Measurements from ENCODE around the gene MEGF11. TPM values are rescaled to one million over a fixed set of nuclear protein-coding genes. Genes with fewer than 3 reads are reported as not detected.
A peak's percentile ranks its signal among the peaks of the same experiment; 100 is the strongest.

MEGF11 gene
- total RNA-seq, 1 experiment from 2014 or later, result not detected

DNA sequence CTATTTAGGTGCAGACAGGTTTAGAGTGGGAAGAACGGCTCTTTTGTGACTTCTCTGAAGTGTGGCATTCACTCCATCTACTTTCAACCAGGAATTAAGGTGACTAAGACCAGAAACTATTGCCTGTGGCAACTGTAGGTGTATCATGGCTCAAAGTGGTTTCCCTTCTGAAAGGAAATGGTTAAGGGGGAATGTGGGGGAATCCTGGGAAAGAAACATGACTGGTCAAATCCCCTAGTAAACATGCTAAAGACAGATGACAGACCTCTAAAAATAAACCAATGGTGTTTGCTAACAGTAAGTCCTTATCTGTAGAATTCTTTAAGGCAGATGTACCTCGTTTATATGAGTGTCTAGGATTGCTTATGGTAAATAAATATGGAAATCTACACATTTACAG, 56.9 kb downstream of the MEGF11 start:
- no peak overlapping the region for H3K4me2 ChIP-seq (ENCODE audit: low read length)
- TF ChIP-seq, protein P1, sequence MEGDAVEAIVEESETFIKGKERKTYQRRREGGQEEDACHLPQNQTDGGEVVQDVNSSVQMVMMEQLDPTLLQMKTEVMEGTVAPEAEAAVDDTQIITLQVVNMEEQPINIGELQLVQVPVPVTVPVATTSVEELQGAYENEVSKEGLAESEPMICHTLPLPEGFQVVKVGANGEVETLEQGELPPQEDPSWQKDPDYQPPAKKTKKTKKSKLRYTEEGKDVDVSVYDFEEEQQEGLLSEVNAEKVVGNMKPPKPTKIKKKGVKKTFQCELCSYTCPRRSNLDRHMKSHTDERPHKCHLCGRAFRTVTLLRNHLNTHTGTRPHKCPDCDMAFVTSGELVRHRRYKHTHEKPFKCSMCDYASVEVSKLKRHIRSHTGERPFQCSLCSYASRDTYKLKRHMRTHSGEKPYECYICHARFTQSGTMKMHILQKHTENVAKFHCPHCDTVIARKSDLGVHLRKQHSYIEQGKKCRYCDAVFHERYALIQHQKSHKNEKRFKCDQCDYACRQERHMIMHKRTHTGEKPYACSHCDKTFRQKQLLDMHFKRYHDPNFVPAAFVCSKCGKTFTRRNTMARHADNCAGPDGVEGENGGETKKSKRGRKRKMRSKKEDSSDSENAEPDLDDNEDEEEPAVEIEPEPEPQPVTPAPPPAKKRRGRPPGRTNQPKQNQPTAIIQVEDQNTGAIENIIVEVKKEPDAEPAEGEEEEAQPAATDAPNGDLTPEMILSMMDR (conservative IDR thresholded peaks at IDR 0.05; ENCODE audit: low read depth, low read length), result no peak
- no peak overlapping the region for H3K4me3 ChIP-seq (ENCODE audit: low read length)
- H3K36me3 ChIP-seq (ENCODE audit: low read depth, low read length), result no peaks in the 10 kb centered on the region
- DNase-seq (peak; percentile 64), ATAC-seq (no peak)
- no TSS peak for BruUV-seq (replicated peaks)
- H3K4me1 ChIP-seq (ENCODE audit: insufficient read depth, low read length), result peaks cover 8% of the 10 kb centered on the region; the same call in 1 of the 2 replicates
- H4K20me1 ChIP-seq (ENCODE audit: low read length), result no peaks in the 10 kb centered on the region
- H3K27ac ChIP-seq (ENCODE audit: low read length), result no peak overlapping the region
- H3K9me2 ChIP-seq (replicated peaks; ENCODE audit: low read length), result no peaks in the 10 kb centered on the region
- no peak overlapping the region for H2AFZ ChIP-seq (ENCODE audit: low read length)
- ChIA-PET POLR2A (ENCODE audit: unreplicated experiment) (no interaction called here), CTCF (no interaction called here)
- H3K9me3 ChIP-seq (ENCODE audit: low read length), result no peaks in the 10 kb centered on the region
- intact Hi-C loops (cut with micrococcal nuclease), result no loop called here
- no peaks in the 10 kb centered on the region for H3K79me2 ChIP-seq (ENCODE audit: low read length)
- no peaks in the 10 kb centered on the region for H3K27me3 ChIP-seq (ENCODE audit: low read length)
- no peak overlapping the region for H3K9ac ChIP-seq (ENCODE audit: low read length)
- no peaks in the 10 kb centered on the region for H3F3A ChIP-seq (ENCODE audit: low read length, unreplicated experiment)

DNA sequence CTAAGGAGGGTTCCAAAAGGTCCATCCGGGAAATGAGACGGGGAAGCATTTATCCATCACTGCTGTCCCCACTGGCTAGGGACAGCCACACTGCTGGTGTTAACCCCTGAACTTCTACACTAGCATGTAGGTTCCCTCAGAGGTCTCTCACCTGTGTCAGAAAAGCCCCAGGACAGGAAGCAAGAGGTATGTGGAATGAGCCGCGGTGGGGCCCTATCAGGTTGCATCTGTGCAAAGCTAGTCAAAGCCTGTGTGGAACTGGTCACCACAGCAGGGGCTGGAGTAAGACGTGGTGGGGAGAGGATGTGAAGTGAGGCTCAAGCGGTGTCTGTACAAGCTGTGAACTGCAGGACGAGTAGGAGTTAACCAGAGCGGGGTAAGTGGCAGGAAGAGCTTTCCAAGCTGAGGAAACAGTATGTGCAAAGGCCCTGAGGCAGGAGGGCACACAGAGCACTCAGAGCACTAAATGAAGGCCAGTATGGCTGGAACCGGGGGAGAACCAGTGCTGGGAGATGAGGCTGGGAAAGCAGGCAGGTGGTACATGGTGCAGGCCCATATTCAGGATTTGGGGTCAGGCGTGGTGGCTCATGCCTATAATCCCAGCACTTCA, 57.8 kb downstream of the MEGF11 start:
- intact Hi-C loops (cut with micrococcal nuclease), result no loop called here
- Histone ChIP-seq H3K4me1 (ENCODE audit: insufficient read depth, low read length) (peaks cover 8% of the 10 kb centered on the region; the same call in 1 of the 2 replicates), H3K36me3 (ENCODE audit: low read depth, low read length) (no peaks in the 10 kb centered on the region), H3K4me2 (ENCODE audit: low read length) (no peak overlapping the region), H3K27me3 (ENCODE audit: low read length) (no peaks in the 10 kb centered on the region), H3K9ac (ENCODE audit: low read length) (no peak overlapping the region), H4K20me1 (ENCODE audit: low read length) (no peaks in the 10 kb centered on the region), H3F3A (ENCODE audit: low read length, unreplicated experiment) (no peaks in the 10 kb centered on the region), H3K79me2 (ENCODE audit: low read length) (no peaks in the 10 kb centered on the region), H3K4me3 (ENCODE audit: low read length) (no peak overlapping the region), H3K9me2 (replicated peaks; ENCODE audit: low read length) (no peaks in the 10 kb centered on the region), H3K27ac (ENCODE audit: low read length) (no peak overlapping the region), H2AFZ (ENCODE audit: low read length) (no peak overlapping the region), H3K9me3 (ENCODE audit: low read length) (no peaks in the 10 kb centered on the region)
- ATAC-seq (no peak), DNase-seq (no peak)
- POLR2A ChIA-PET (ENCODE audit: unreplicated experiment), result no interaction called here
- CTCF ChIA-PET, result no interaction called here
- TF ChIP-seq EZH2 (IDR thresholded peaks at IDR 0.05; ENCODE audit: low read length, unreplicated experiment), result no peak
- no peak for TF ChIP-seq EZH2phosphoT487 (IDR thresholded peaks at IDR 0.05; ENCODE audit: borderline replicate concordance, low read length)
- TF ChIP-seq, protein P1 (conservative IDR thresholded peaks at IDR 0.05; ENCODE audit: low read depth, low read length), result no peak
- BruUV-seq (replicated peaks), result no TSS peak

DNA sequence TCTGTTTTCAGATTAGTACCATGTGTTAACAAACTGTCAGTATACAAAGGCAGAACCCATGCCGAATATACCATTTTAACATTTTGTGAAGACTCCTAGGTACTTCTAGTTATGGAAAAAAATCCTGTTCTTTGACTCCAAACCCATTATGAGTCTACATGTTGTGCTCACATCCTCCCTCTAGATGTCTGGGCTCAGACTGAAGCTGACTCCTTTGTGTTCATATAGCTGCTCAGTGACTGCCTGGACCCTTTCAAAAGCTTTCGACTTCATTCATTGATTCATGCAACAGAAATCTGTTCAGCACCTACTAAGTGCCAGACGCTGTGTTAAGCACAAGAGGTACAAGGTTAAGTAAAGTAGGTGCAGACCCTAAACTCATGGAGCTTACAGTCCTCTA, 60.5 kb downstream of the MEGF11 start:
- Histone ChIP-seq H3K4me1 (ENCODE audit: insufficient read depth, low read length) (peaks cover 8% of the 10 kb centered on the region; the same call in 1 of the 2 replicates), H3K9me2 (replicated peaks; ENCODE audit: low read length) (no peaks in the 10 kb centered on the region), H2AFZ (ENCODE audit: low read length) (no peak overlapping the region), H3F3A (ENCODE audit: low read length, unreplicated experiment) (no peaks in the 10 kb centered on the region), H3K9ac (ENCODE audit: low read length) (no peak overlapping the region), H3K27ac (ENCODE audit: low read length) (no peak overlapping the region), H3K36me3 (ENCODE audit: low read depth, low read length) (no peaks in the 10 kb centered on the region), H4K20me1 (ENCODE audit: low read length) (no peaks in the 10 kb centered on the region), H3K4me3 (ENCODE audit: low read length) (no peak overlapping the region), H3K4me2 (ENCODE audit: low read length) (no peak overlapping the region), H3K27me3 (ENCODE audit: low read length) (no peaks in the 10 kb centered on the region), H3K9me3 (ENCODE audit: low read length) (no peaks in the 10 kb centered on the region), H3K79me2 (ENCODE audit: low read length) (no peaks in the 10 kb centered on the region)
- intact Hi-C loops (cut with micrococcal nuclease), result no loop called here
- BruUV-seq (replicated peaks), result no TSS peak
- TF ChIP-seq, protein P1 (conservative IDR thresholded peaks at IDR 0.05; ENCODE audit: low read depth, low read length), result no peak
- no peak for TF ChIP-seq EZH2 (IDR thresholded peaks at IDR 0.05; ENCODE audit: low read length, unreplicated experiment)
- TF ChIP-seq EZH2phosphoT487 (IDR thresholded peaks at IDR 0.05; ENCODE audit: borderline replicate concordance, low read length), result no peak
- CTCF ChIA-PET, result no interaction called here
- POLR2A ChIA-PET (ENCODE audit: unreplicated experiment), result no interaction called here
- DNase-seq (peak; percentile 24), ATAC-seq (no peak)
